D721Med (cell line): Measurements from ENCODE around the gene SLFNL1.

Experiments used
- DNase-seq: peaks from one replicate; pipeline ENCODE4 v3.0.0; 2011; ENCODE audit warnings: low spot score; ENCODE audit not compliant: insufficient read length
- FAIRE-seq: peaks from 2 replicates; lab custom pipeline; 2011; peaks lifted over from hg19 to GRCh38; lab: Jason Lieb, UNC
- CTCF ChIP-seq: IDR thresholded peaks from 2 replicates; pipeline ENCODE4 v1.5.1; 2012; ENCODE audit warnings: mild to moderate bottlenecking, control low read depth; ENCODE audit not compliant: insufficient read depth; ENCODE audit errors: missing control alignments

SLFNL1 gene

GRCh38 chr1:40976952-40977690 is 44.4 kb downstream of the SLFNL1 start:
- no peak for DNase-seq
- TF ChIP-seq CTCF: no peak
- FAIRE-seq: no peak

GRCh38 chr1:40974945-40975344 is 46.6 kb downstream of the SLFNL1 start:
- TF ChIP-seq CTCF: no peak
- FAIRE-seq: no peak
- no peak for DNase-seq

DNA sequence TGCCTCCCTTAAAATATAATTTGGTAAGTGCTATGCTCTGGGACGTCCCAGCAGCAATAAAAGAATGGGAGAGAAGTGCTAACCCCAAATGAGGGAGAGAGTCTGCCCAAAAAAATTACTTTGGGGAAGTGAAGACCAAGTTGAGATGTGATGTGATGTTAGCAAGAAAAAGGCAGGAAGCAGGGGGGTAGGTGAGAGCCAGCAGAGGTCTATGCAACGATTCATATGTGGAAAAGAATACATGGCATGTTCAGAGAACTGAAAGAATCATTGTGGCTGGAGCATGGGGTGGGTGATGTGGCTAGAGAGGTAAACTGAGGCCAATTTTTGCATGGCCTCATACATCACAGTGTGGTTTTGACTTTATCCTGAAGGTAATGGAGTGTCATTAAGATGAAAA is 47.6 kb downstream of the SLFNL1 start:
- FAIRE-seq: no peak
- no peak for DNase-seq
- TF ChIP-seq CTCF: no peak

- DNase-seq (no peak), FAIRE-seq (no peak)
- TF ChIP-seq CTCF: no peak
Observed at GRCh38 chr1:40971966-40972365, 49.6 kb downstream of the SLFNL1 start.

DNA sequence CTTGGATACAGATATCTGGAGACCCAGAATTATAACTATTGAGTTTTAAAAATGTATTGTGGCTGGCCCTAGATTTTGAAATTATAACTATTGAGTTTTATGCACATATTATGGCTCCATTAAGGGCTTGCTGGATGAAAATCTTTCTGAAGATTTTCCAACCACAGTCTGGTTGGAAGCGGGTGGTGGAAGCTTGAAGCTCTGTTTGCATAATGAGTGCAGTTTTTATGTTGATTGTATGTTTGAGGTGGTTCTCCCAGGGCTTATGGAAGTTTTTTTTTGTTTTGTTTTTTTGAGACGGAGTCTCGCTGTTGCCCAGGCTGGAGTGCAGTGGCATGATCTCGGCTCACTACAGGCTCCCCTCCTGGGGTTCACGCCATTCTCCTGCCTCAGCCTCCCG is 52.1 kb downstream of the SLFNL1 start:
- no peak for TF ChIP-seq CTCF
- FAIRE-seq: no peak
- DNase-seq: no peak

DNA sequence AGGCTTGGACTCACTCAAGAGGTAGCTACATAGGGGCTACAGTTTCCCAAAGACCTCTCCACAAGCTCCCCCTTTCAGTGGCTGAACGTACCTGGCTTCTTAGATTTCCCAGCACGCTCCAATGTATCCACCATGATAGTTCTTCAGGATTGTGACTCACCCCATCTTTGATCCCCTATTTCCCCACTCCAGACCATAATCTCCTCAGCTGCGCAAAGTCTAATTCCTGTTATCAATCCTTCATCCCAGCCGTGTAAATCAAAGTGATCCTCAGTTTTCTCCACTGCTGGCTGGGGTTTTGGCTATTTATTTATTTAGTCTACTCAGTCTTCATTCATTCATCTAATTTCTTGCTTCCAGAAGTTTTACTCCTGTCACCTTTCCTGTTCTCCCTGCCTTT is 55.1 kb downstream of the SLFNL1 start:
- no peak for DNase-seq
- no peak for FAIRE-seq
- no peak for TF ChIP-seq CTCF
